ENCODE results near the gene TYW1. TPM values are rescaled to one million over a fixed set of nuclear protein-coding genes. Genes with fewer than 3 reads are reported as not detected.
"Not testable (repeated sequence)": the region's sequence is repeated elsewhere in the genome, so short reads cannot be mapped to it uniquely, and the experiment has no call there.

Gene TYW1
- total RNA-seq, 1 donor from 2014 or later = 16.6 TPM

GRCh38 chr7:66974986-66975590 is 21.5 kb upstream of the TYW1 start:
- Mint-ChIP-seq H3K27ac (ENCODE audit: unreplicated experiment) (no peak overlapping the region), H3K4me1 (ENCODE audit: low read depth, unreplicated experiment) (no peaks in the 10 kb centered on the region), H3K27me3 (ENCODE audit: low read depth, unreplicated experiment) (no peaks in the 10 kb centered on the region), H3K4me3 (ENCODE audit: unreplicated experiment) (no peak overlapping the region), H3K9me3 (ENCODE audit: unreplicated experiment) (peaks cover 9% of the 10 kb centered on the region), H3K36me3 (ENCODE audit: low read depth, unreplicated experiment) (peaks cover 13% of the 10 kb centered on the region)
- no peak overlapping the region for H3K4me2 ChIP-seq (ENCODE audit: low read length)
- FAIRE-seq (no peak), DNase-seq (ENCODE audit: low read depth) (no peak)
- H3K9me3 ChIP-seq (ENCODE audit: insufficient read depth, low read depth, low read length) = peaks cover 2% of the 10 kb centered on the region
- no peaks in the 10 kb centered on the region for H3K79me2 ChIP-seq (ENCODE audit: insufficient read depth, low read length)
- no peak overlapping the region for H2AFZ ChIP-seq (ENCODE audit: low read depth, low read length)
- no peak for TF ChIP-seq EZH2 (IDR thresholded peaks at IDR 0.05; ENCODE audit: insufficient read depth, low read length)
- TF ChIP-seq, protein P1, sequence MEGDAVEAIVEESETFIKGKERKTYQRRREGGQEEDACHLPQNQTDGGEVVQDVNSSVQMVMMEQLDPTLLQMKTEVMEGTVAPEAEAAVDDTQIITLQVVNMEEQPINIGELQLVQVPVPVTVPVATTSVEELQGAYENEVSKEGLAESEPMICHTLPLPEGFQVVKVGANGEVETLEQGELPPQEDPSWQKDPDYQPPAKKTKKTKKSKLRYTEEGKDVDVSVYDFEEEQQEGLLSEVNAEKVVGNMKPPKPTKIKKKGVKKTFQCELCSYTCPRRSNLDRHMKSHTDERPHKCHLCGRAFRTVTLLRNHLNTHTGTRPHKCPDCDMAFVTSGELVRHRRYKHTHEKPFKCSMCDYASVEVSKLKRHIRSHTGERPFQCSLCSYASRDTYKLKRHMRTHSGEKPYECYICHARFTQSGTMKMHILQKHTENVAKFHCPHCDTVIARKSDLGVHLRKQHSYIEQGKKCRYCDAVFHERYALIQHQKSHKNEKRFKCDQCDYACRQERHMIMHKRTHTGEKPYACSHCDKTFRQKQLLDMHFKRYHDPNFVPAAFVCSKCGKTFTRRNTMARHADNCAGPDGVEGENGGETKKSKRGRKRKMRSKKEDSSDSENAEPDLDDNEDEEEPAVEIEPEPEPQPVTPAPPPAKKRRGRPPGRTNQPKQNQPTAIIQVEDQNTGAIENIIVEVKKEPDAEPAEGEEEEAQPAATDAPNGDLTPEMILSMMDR (IDR thresholded peaks at IDR 0.05; ENCODE audit: insufficient read depth, low read depth, low read length) = no peak
- no peak overlapping the region for H3K4me3 ChIP-seq (ENCODE audit: insufficient read depth, low read depth, low read length)
- H3K27ac ChIP-seq (ENCODE audit: low read depth, low read length) = no peak overlapping the region
- H3K36me3 ChIP-seq (ENCODE audit: insufficient read depth, low read length) = no peaks in the 10 kb centered on the region
- no peaks in the 10 kb centered on the region for H3K4me1 ChIP-seq (ENCODE audit: insufficient read depth, low read length)
- H4K20me1 ChIP-seq (ENCODE audit: insufficient read depth, low read length) = no peaks in the 10 kb centered on the region
- no peak overlapping the region for H3K9ac ChIP-seq (ENCODE audit: low read length)
- no peaks in the 10 kb centered on the region for H3K27me3 ChIP-seq (ENCODE audit: insufficient read depth, low read length)

GRCh38 chr7:66978312-66978711 is 18.3 kb upstream of the TYW1 start:
- not testable (repeated sequence) for H3K4me3 Mint-ChIP-seq (ENCODE audit: unreplicated experiment); H3K4me1 ChIP-seq (ENCODE audit: insufficient read depth, low read length); H3K4me3 ChIP-seq (ENCODE audit: insufficient read depth, low read depth, low read length); FAIRE-seq; H3K27me3 Mint-ChIP-seq (ENCODE audit: low read depth, unreplicated experiment); H3K27ac Mint-ChIP-seq (ENCODE audit: unreplicated experiment); H3K79me2 ChIP-seq (ENCODE audit: insufficient read depth, low read length); H3K9ac ChIP-seq (ENCODE audit: low read length); DNase-seq (ENCODE audit: low read depth); H3K27me3 ChIP-seq (ENCODE audit: insufficient read depth, low read length); H3K4me2 ChIP-seq (ENCODE audit: low read length); H3K9me3 ChIP-seq (ENCODE audit: insufficient read depth, low read depth, low read length); H3K27ac ChIP-seq (ENCODE audit: low read depth, low read length); H3K4me1 Mint-ChIP-seq (ENCODE audit: low read depth, unreplicated experiment); H3K36me3 ChIP-seq (ENCODE audit: insufficient read depth, low read length); H2AFZ ChIP-seq (ENCODE audit: low read depth, low read length); H4K20me1 ChIP-seq (ENCODE audit: insufficient read depth, low read length)
- H3K36me3 Mint-ChIP-seq (ENCODE audit: low read depth, unreplicated experiment) = peaks cover 17% of the 10 kb centered on the region
- peaks cover 15% of the 10 kb centered on the region for H3K9me3 Mint-ChIP-seq (ENCODE audit: unreplicated experiment)

DNA sequence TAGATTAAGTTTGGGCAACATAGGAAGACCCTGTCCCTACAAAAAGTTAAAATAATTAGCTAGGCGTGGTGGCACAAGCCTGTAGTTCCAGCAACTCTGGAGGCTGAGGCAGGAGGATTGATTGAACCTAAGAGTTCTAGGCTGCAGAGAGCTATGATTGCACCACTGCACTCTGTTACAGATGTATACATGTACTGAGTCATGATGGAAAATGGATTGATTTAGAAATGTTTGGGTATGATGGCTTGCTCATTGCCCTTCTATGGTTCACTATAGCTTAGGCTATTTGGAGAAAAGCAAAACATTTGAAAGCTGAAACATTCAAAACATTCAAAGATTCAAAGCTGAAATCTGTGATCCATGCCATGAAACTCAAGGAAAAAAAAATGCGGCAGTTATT is 17.6 kb upstream of the TYW1 start:
- peaks cover 15% of the 10 kb centered on the region for H3K9me3 Mint-ChIP-seq (ENCODE audit: unreplicated experiment)
- H3K4me1 ChIP-seq (ENCODE audit: insufficient read depth, low read length); H3K9ac ChIP-seq (ENCODE audit: low read length); H4K20me1 ChIP-seq (ENCODE audit: insufficient read depth, low read length); FAIRE-seq; H3K79me2 ChIP-seq (ENCODE audit: insufficient read depth, low read length); H3K27me3 ChIP-seq (ENCODE audit: insufficient read depth, low read length); H3K36me3 ChIP-seq (ENCODE audit: insufficient read depth, low read length); H3K4me3 Mint-ChIP-seq (ENCODE audit: unreplicated experiment); H3K27ac Mint-ChIP-seq (ENCODE audit: unreplicated experiment); H3K4me1 Mint-ChIP-seq (ENCODE audit: low read depth, unreplicated experiment); H3K9me3 ChIP-seq (ENCODE audit: insufficient read depth, low read depth, low read length); H3K4me3 ChIP-seq (ENCODE audit: insufficient read depth, low read depth, low read length); DNase-seq (ENCODE audit: low read depth); H3K27me3 Mint-ChIP-seq (ENCODE audit: low read depth, unreplicated experiment); H2AFZ ChIP-seq (ENCODE audit: low read depth, low read length); H3K27ac ChIP-seq (ENCODE audit: low read depth, low read length); H3K4me2 ChIP-seq (ENCODE audit: low read length): not testable (repeated sequence)
- H3K36me3 Mint-ChIP-seq (ENCODE audit: low read depth, unreplicated experiment) = peaks cover 16% of the 10 kb centered on the region

DNA sequence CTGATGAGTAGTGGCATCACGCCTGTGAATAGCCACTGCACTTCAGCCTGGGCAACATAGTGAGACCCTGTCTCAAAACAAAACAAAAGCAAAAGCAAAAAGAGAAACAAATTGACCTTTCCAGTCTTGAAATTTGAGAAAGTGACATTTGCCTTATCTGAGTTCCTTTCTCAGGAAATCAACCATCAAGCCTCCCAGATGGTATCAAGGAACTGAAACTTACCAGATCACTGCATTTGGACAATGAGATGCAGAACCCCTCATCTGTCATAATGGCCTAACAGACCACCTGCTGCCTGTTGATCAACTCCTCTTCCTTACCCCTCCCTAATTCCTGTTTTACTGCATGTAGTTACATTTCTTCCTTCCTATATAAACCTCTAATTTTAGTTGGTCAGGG is 16.3 kb upstream of the TYW1 start:
- H3K27me3 Mint-ChIP-seq (ENCODE audit: low read depth, unreplicated experiment); H3K27ac Mint-ChIP-seq (ENCODE audit: unreplicated experiment); H3K4me3 ChIP-seq (ENCODE audit: insufficient read depth, low read depth, low read length); FAIRE-seq; H3K4me1 ChIP-seq (ENCODE audit: insufficient read depth, low read length); H3K9me3 ChIP-seq (ENCODE audit: insufficient read depth, low read depth, low read length); DNase-seq (ENCODE audit: low read depth); H3K4me1 Mint-ChIP-seq (ENCODE audit: low read depth, unreplicated experiment); H3K4me3 Mint-ChIP-seq (ENCODE audit: unreplicated experiment); H3K36me3 ChIP-seq (ENCODE audit: insufficient read depth, low read length); H4K20me1 ChIP-seq (ENCODE audit: insufficient read depth, low read length); H3K79me2 ChIP-seq (ENCODE audit: insufficient read depth, low read length); H3K27ac ChIP-seq (ENCODE audit: low read depth, low read length); H3K9ac ChIP-seq (ENCODE audit: low read length); H3K4me2 ChIP-seq (ENCODE audit: low read length); H3K27me3 ChIP-seq (ENCODE audit: insufficient read depth, low read length); H2AFZ ChIP-seq (ENCODE audit: low read depth, low read length): not testable (repeated sequence)
- Mint-ChIP-seq H3K36me3 (ENCODE audit: low read depth, unreplicated experiment) (peaks cover 13% of the 10 kb centered on the region), H3K9me3 (ENCODE audit: unreplicated experiment) (peaks cover 13% of the 10 kb centered on the region)

DNA sequence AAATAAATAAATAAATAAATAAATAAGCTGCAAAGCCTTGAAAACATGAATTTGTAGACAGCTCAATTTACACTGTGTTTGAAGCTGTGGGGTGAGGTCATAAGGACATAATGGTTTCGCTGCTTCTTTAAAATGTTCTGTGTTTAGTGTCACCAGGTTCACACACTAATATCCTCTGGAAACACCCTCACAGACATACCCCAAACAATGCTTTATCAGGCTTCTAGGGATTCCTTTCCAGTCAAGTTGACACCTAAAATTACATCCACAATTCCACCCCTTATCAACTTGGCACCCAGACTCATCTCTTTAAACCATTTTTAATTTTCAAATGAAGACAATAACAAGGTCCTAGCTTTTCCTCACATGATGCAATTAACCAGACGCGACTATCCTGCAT is 7.1 kb upstream of the TYW1 start:
- not testable (repeated sequence) for H3K27ac Mint-ChIP-seq (ENCODE audit: unreplicated experiment); H3K27me3 Mint-ChIP-seq (ENCODE audit: low read depth, unreplicated experiment); H3K9ac ChIP-seq (ENCODE audit: low read length); H3K4me3 Mint-ChIP-seq (ENCODE audit: unreplicated experiment); H3K27ac ChIP-seq (ENCODE audit: low read depth, low read length); DNase-seq (ENCODE audit: low read depth); H3K4me1 Mint-ChIP-seq (ENCODE audit: low read depth, unreplicated experiment); H3K9me3 Mint-ChIP-seq (ENCODE audit: unreplicated experiment); H3K36me3 Mint-ChIP-seq (ENCODE audit: low read depth, unreplicated experiment); H3K4me2 ChIP-seq (ENCODE audit: low read length); H3K27me3 ChIP-seq (ENCODE audit: insufficient read depth, low read length); H3K4me3 ChIP-seq (ENCODE audit: insufficient read depth, low read depth, low read length); H2AFZ ChIP-seq (ENCODE audit: low read depth, low read length); H3K9me3 ChIP-seq (ENCODE audit: insufficient read depth, low read depth, low read length); H3K4me1 ChIP-seq (ENCODE audit: insufficient read depth, low read length); H4K20me1 ChIP-seq (ENCODE audit: insufficient read depth, low read length)
- H3K79me2 ChIP-seq (ENCODE audit: insufficient read depth, low read length) = peaks cover 22% of the 10 kb centered on the region
- peaks cover 29% of the 10 kb centered on the region for H3K36me3 ChIP-seq (ENCODE audit: insufficient read depth, low read length)
- peak; percentile 37 for FAIRE-seq
